Measurements from ENCODE around the gene TRPM1.

- TF ChIP-seq RFX5 (IDR thresholded peaks at IDR 0.05) (no peak), EP300 (IDR thresholded peaks at IDR 0.05) (no peak), POLR2A (IDR thresholded peaks at IDR 0.05; ENCODE audit: low read length) (no peak), ZFP36 (IDR thresholded peaks at IDR 0.05; ENCODE audit: borderline replicate concordance, partially characterized antibody) (no peak)
Observed at GRCh38 chr15:30953183-30953582, 148.3 kb downstream of the TRPM1 start.
